CD14-positive monocyte (primary cell): Measurements from ENCODE around the gene TKT. TPM values are rescaled to one million over a fixed set of nuclear protein-coding genes. Genes with fewer than 3 reads are reported as not detected.

Experiments used
- DNase-seq, 3 donors: peaks; one replicate each; pipeline ENCODE4 v3.0.0-alpha.2; 2011 to 2022
- H2AFZ ChIP-seq: 2 replicates; pipeline ENCODE4 v1.6.0; 2012; ENCODE audit warnings: mild to moderate bottlenecking, low read depth, low read length, inconsistent platforms; ENCODE audit not compliant: insufficient read depth, poor library complexity, severe bottlenecking
- H3K27ac ChIP-seq, 2 donors: 1 replicate in 1 of 2; 2 replicates in 1 of 2; pipeline ENCODE4 v1.5.1; 2012 to 2013; ENCODE audit warnings: low read length in 2 of 2, control low read depth in 1 of 2, inconsistent platforms in 1 of 2, low read depth in 1 of 2, mild to moderate bottlenecking in 1 of 2
- H3K27me3 ChIP-seq, 2 donors: one replicate each; pipeline versions ENCODE4 v1.6.0 to v1.6.1; 2011 to 2013; ENCODE audit warnings: low read length in 2 of 2; ENCODE audit not compliant: control insufficient read depth in 2 of 2, insufficient read depth in 2 of 2
- H3K36me3 ChIP-seq, 2 donors: replicated peaks in 1 of 2; 1 replicate in 1 of 2; 2 replicates in 1 of 2; pipeline versions ENCODE4 v1.5.1 to v1.6.1; 2012 to 2013; ENCODE audit warnings: low read length in 2 of 2, control low read depth in 1 of 2, inconsistent platforms in 1 of 2, mild to moderate bottlenecking in 1 of 2; ENCODE audit not compliant: insufficient read depth in 2 of 2, control insufficient read depth in 1 of 2
- H3K4me1 ChIP-seq, 2 donors: 1 replicate in 1 of 2; 2 replicates in 1 of 2; pipeline versions ENCODE4 v1.5.1 to v1.6.1; 2012 to 2013; ENCODE audit warnings: low read length in 2 of 2, control low read depth in 1 of 2, inconsistent platforms in 1 of 2, mild to moderate bottlenecking in 1 of 2, moderate library complexity in 1 of 2; ENCODE audit not compliant: insufficient read depth in 2 of 2, control insufficient read depth in 1 of 2
- H3K4me2 ChIP-seq: replicated peaks from 2 replicates; pipeline ENCODE3; 2012; ENCODE audit warnings: low read length, moderate library complexity, mild to moderate bottlenecking; ENCODE audit not compliant: poor library complexity, severe bottlenecking; ENCODE audit errors: extremely low read depth
- H3K4me3 ChIP-seq, 3 experiments: fragments of 200-600 bp in 1 of 3; sonication (generic) in 1 of 3; replicated peaks in 1 of 3; 1 replicate in 2 of 3; 2 replicates in 1 of 3; pipeline ENCODE4 v1.5.1; 2011 to 2013; ENCODE audit warnings: low read length in 3 of 3, mild to moderate bottlenecking in 3 of 3, control low read depth in 2 of 3, low read depth in 2 of 3, inconsistent platforms in 1 of 3, moderate library complexity in 1 of 3
- H3K79me2 ChIP-seq: 2 replicates; pipeline ENCODE4 v1.6.0; 2012; ENCODE audit warnings: mild to moderate bottlenecking, control low read depth, inconsistent platforms, low read length, moderate library complexity; ENCODE audit not compliant: insufficient read depth
- H3K9ac ChIP-seq: 2 replicates; pipeline ENCODE4 v1.6.0; 2017; ENCODE audit warnings: low read length, mild to moderate bottlenecking; ENCODE audit not compliant: insufficient read depth, poor library complexity, severe bottlenecking
- H3K9me3 ChIP-seq, 2 donors: replicated peaks in 1 of 2; 1 replicate in 1 of 2; 2 replicates in 1 of 2; pipeline versions ENCODE4 v1.5.1 to v1.6.1; 2012 to 2013; ENCODE audit warnings: low read length in 2 of 2, control low read depth in 1 of 2; ENCODE audit not compliant: control insufficient read depth in 1 of 2, insufficient read depth in 1 of 2
- H4K20me1 ChIP-seq: 2 replicates; pipeline ENCODE4 v1.6.0; 2012; ENCODE audit warnings: mild to moderate bottlenecking, low read length, control low read depth, moderate library complexity; ENCODE audit not compliant: insufficient read depth
- H3K27ac Mint-ChIP-seq, 7 donors: one replicate each; pipeline ENCODE4 v1.8.0; 2020; ENCODE audit warnings: mild to moderate bottlenecking in 7 of 7, mixed read lengths in 7 of 7, moderate library complexity in 6 of 7, inconsistent platforms in 2 of 7
- H3K27me3 Mint-ChIP-seq, 3 donors: one replicate each; pipeline ENCODE4 v1.8.0; 2021 to 2022; ENCODE audit warnings: low read depth in 3 of 3, mild to moderate bottlenecking in 3 of 3, mixed read lengths in 3 of 3, moderate library complexity in 3 of 3, inconsistent platforms in 1 of 3
- H3K36me3 Mint-ChIP-seq, 2 donors: one replicate each; pipeline ENCODE4 v1.8.0; 2020; ENCODE audit warnings: mixed read lengths in 2 of 2, inconsistent platforms in 1 of 2, mild to moderate bottlenecking in 1 of 2
- H3K4me1 Mint-ChIP-seq: one replicate; pipeline ENCODE4 v1.8.0; 2020; ENCODE audit warnings: mild to moderate bottlenecking, mixed read lengths
- H3K4me3 Mint-ChIP-seq, 2 donors: one replicate each; pipeline ENCODE4 v1.8.0; 2020; ENCODE audit warnings: mild to moderate bottlenecking in 2 of 2, mixed read lengths in 2 of 2, moderate library complexity in 1 of 2
- H3K9me3 Mint-ChIP-seq, 7 donors: one replicate each; pipeline ENCODE4 v1.8.0; 2020 to 2022; ENCODE audit warnings: mixed read lengths in 7 of 7, mild to moderate bottlenecking in 6 of 7, moderate library complexity in 6 of 7, inconsistent platforms in 2 of 7
- CTCF ChIP-seq: fragments of 200-600 bp; IDR thresholded peaks from one replicate; pipeline ENCODE4 v1.8.0; 2022; ENCODE audit warnings: antibody characterized with exemption, mild to moderate bottlenecking
- WGBS: methylation state at CpG from one replicate; pipeline ENCODE4 v1.1.5; 2013; ENCODE audit warnings: missing lambda C conversion rate; ENCODE audit not compliant: insufficient coverage; 5-methylcytosine and 5-hydroxymethylcytosine counted together
- intact Hi-C, 2 donors: fragments of 100-400 bp; cut with micrococcal nuclease; formaldehyde crosslinking; loops; one replicate each; pipeline versions ENCODE4 v1.15.0 to v1.15.1; 2023
- polyA plus RNA-seq, 3 donors: library from polyadenylated mRNA; depleted of rRNA in 1 of 3; unstranded in 2 of 3; stranded (reverse) in 1 of 3; fragments of 300-500 nt in 2 of 3; fragments of >200 nt in 1 of 3; fragmentation: Illumina TruSeq in 2 of 3; gene quantifications; 1 replicate in 2 of 3; 2 replicates in 1 of 3; pipeline ENCODE4 v1.2.3, GENCODE V29; 2012 to 2021

Gene TKT
- polyA plus RNA-seq, 3 donors: 496 to 582 (median 562) TPM

GRCh38 chr3:53182764-53183355 is 73.0 kb downstream of the TKT start:
- H3K79me2 ChIP-seq: peaks cover 94% of the 10 kb centered on the region
- peaks cover 35 to 36% of the 10 kb centered on the region in 2 donors for H3K4me1 ChIP-seq
- H3K27ac ChIP-seq: no peak overlapping the region
- Mint-ChIP-seq H3K27me3 (no peaks in the 10 kb centered on the region), H3K27ac (peak overlapping the region in 4 of 7 donors; percentile 20 to 77 (median 72)), H3K36me3 (peaks cover 89 to 98% of the 10 kb centered on the region in 2 donors), H3K4me1 (peaks cover 34% of the 10 kb centered on the region), H3K9me3 (no peaks in the 10 kb centered on the region), H3K4me3 (no peak overlapping the region)
- no peak overlapping the region for H3K4me2 ChIP-seq
- no peak for TF ChIP-seq CTCF
- H3K36me3 ChIP-seq: peaks cover 94 to 100% of the 10 kb centered on the region in 2 donors
- intact Hi-C loops: loop anchor here in 1 of 2 donors (5.0 kb wide), 1 partner anchor 51 kb away; the partner anchor contains the start of gene RFT1
- 94% methylated on average over 5 of the region's 20 CpGs for WGBS
- H3K9ac ChIP-seq: no peak overlapping the region
- DNase-seq: no peak
- peaks cover 98% of the 10 kb centered on the region for H4K20me1 ChIP-seq
- no peak overlapping the region for H2AFZ ChIP-seq
- no peaks in the 10 kb centered on the region for H3K27me3 ChIP-seq
- no peak overlapping the region for H3K4me3 ChIP-seq
- H3K9me3 ChIP-seq: no peaks in the 10 kb centered on the region

GRCh38 chr3:53181528-53181927 is 74.3 kb downstream of the TKT start:
- no peaks in the 10 kb centered on the region for H3K9me3 ChIP-seq
- H3K4me3 ChIP-seq: no peak overlapping the region
- H3K27ac ChIP-seq: peak overlapping the region; percentile 29 to 65
- H3K36me3 ChIP-seq: peaks cover 86 to 97% of the 10 kb centered on the region in 2 donors
- Mint-ChIP-seq H3K36me3 (peaks cover 81 to 97% of the 10 kb centered on the region in 2 donors), H3K27me3 (no peaks in the 10 kb centered on the region), H3K4me3 (no peak overlapping the region), H3K4me1 (peaks cover 39% of the 10 kb centered on the region), H3K27ac (peak overlapping the region in 6 of 7 donors; percentile 19 to 87 (median 72)), H3K9me3 (no peaks in the 10 kb centered on the region)
- 92% methylated on average over 8 of the region's 11 CpGs for WGBS
- DNase-seq: no peak
- intact Hi-C loops: loop anchor here in 1 of 2 donors (5.0 kb wide), 1 partner anchor 49 kb away; the partner anchor contains the start of gene RFT1
- H3K9ac ChIP-seq: no peak overlapping the region
- no peak overlapping the region for H2AFZ ChIP-seq
- peaks cover 94% of the 10 kb centered on the region for H3K79me2 ChIP-seq
- no peak overlapping the region for H3K4me2 ChIP-seq
- H3K4me1 ChIP-seq: peaks cover 42 to 49% of the 10 kb centered on the region in 2 donors
- no peak for TF ChIP-seq CTCF
- H3K27me3 ChIP-seq: no peaks in the 10 kb centered on the region
- peaks cover 98% of the 10 kb centered on the region for H4K20me1 ChIP-seq
